ENCODE measurements around the gene ADCY1.

GRCh38 chr7:45685619-45686240 is 111.6 kb downstream of the ADCY1 start:
- TF ChIP-seq GABPA (IDR thresholded peaks at IDR 0.05 in 1 of 2, conservative IDR thresholded peaks at IDR 0.05 in 1 of 2) = no peak
- no peak for TF ChIP-seq JUND (IDR thresholded peaks at IDR 0.05)
- no peak for TF ChIP-seq REST (IDR thresholded peaks at IDR 0.05)
- no peak for TF ChIP-seq CTCF (IDR thresholded peaks at IDR 0.05; ENCODE audit: low read depth, low read length, missing input control)
- no peak for TF ChIP-seq MAX (IDR thresholded peaks at IDR 0.05)
- TF ChIP-seq ATF3 (IDR thresholded peaks at IDR 0.05) = no peak
- no peak for TF ChIP-seq FOXA1 (IDR thresholded peaks at IDR 0.05)
- TF ChIP-seq ZBTB33 (IDR thresholded peaks at IDR 0.05) = no peak
- no peak for TF ChIP-seq RAD21 (IDR thresholded peaks at IDR 0.05)

Data from liver (tissue), 3 donors.